Inflammatory macrophage treated with lipopolysaccharide for 4 hours (primary cell): ENCODE results near the gene ATP5F1D.
"Not testable (repeated sequence)": the region's sequence is repeated elsewhere in the genome, so short reads cannot be mapped to it uniquely, and the experiment has no call there.

Experiments
- DNase-seq: peaks from one replicate; pipeline ENCODE4 v3.0.0-alpha.2; 2020

ATP5F1D gene

GRCh38 chr19:1241417-1242095 is at the start of gene ATP5F1D:
Gene ATP5F1D, plus strand, starts transcription at chr19:1241751. Its CDS starts 100 bp downstream, at chr19:1241851.
- peak; percentile 97 for DNase-seq

GRCh38 chr19:1199531-1199930 is 42.0 kb upstream of the ATP5F1D start:
- DNase-seq: no peak

- not testable (repeated sequence) for DNase-seq
These were observed 40.9 kb upstream of the ATP5F1D start for GRCh38 chr19:1200614-1201013.

- peak; percentile 99 for DNase-seq
These were observed 36.1 kb upstream of the ATP5F1D start, which contains the start of gene STK11 for GRCh38 chr19:1205114-1206099. Gene STK11, plus strand, starts transcription at chr19:1205778. Its CDS starts 1,136 bp downstream, at chr19:1206914.

- DNase-seq: peak; percentile 37
These were observed 35.2 kb upstream of the ATP5F1D start for GRCh38 chr19:1206150-1206863.

GRCh38 chr19:1206864-1207450 is 34.6 kb upstream of the ATP5F1D start:
- peak; percentile 31 for DNase-seq

- DNase-seq: not testable (repeated sequence)
These were observed 32.7 kb upstream of the ATP5F1D start for GRCh38 chr19:1208830-1209229.

- DNase-seq: no peak
These were observed 31.4 kb upstream of the ATP5F1D start for GRCh38 chr19:1210227-1210538.

GRCh38 chr19:1211494-1212234 is 29.9 kb upstream of the ATP5F1D start:
- no peak for DNase-seq

- DNase-seq: peak; percentile 96
These were observed 27.9 kb upstream of the ATP5F1D start for GRCh38 chr19:1213391-1214286.

- DNase-seq: no peak
These were observed 27.2 kb upstream of the ATP5F1D start for GRCh38 chr19:1214299-1214861.

- no peak for DNase-seq
These were observed 26.5 kb upstream of the ATP5F1D start for GRCh38 chr19:1214862-1215731.

GRCh38 chr19:1216756-1217155 is 24.8 kb upstream of the ATP5F1D start:
- no peak for DNase-seq

- DNase-seq: no peak
These were observed 24.2 kb upstream of the ATP5F1D start for GRCh38 chr19:1217366-1217765.

GRCh38 chr19:1218751-1219567 is 22.6 kb upstream of the ATP5F1D start:
- no peak for DNase-seq

- DNase-seq: no peak
These were observed 21.6 kb upstream of the ATP5F1D start for GRCh38 chr19:1219786-1220476.

- DNase-seq: no peak
These were observed 21.0 kb upstream of the ATP5F1D start for GRCh38 chr19:1220477-1220930.
